GM19043 (cell line): Measurements from ENCODE around the gene ORAI2.
A peak's percentile ranks its signal among the peaks of the same experiment; 100 is the strongest.
"Not testable (repeated sequence)": the region's sequence is repeated elsewhere in the genome, so short reads cannot be mapped to it uniquely, and the experiment has no call there.

Source experiments
- ATAC-seq: cut with Tn5 transposase; IDR thresholded peaks from one replicate; pipeline ENCODE4 v1.9.1; 2021; ENCODE audit warnings: low read depth; ENCODE audit not compliant: unreplicated experiment

Gene ORAI2

DNA sequence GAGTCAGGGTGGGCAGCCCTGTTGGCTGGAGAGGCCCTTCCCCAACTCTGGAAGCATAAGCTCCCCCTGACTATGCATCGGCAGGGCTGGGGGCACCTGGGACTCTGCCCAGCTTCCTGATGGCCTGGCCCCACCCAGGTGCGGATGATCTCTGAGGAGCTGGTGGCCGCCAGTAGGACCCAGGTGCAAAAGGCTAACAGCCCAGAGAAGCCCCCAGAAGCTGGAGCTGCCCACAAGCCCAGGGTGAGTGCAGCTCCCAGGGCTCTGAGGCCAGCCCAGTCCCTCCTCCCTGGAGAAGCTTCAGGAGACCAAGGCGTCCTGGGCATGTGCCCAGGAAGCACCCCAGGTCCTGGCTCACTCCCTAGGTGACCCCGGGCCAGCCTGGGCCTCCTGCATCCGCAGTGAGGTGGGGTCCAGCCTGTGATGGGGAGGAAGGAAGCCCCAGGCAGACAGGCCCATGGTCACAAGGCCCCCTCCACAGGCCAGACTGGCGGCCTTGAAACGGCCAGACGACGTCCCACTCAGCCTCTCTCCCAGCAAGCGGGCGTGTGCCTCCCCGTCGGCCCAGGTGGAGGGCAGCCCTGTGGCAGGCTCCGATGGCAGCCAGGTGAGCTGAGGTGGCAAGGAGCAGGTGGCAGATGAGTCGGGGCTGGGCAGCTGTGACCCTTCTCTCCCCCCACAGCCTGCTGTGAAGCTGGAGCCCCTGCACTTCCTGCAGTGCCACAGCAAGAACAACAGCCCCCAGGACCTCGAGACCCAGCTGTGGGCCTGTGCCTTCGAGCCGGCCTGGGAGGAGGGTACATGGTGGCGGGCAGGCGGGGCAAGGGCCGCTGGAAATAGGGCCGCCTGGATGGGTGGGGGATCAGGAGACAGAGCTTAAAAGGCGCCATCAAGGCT, 34.5 kb downstream of the ORAI2 start:
- no peak for ATAC-seq

GRCh38 chr7:102468478-102469350, 35.3 kb downstream of the ORAI2 start:
- ATAC-seq, result no peak

DNA sequence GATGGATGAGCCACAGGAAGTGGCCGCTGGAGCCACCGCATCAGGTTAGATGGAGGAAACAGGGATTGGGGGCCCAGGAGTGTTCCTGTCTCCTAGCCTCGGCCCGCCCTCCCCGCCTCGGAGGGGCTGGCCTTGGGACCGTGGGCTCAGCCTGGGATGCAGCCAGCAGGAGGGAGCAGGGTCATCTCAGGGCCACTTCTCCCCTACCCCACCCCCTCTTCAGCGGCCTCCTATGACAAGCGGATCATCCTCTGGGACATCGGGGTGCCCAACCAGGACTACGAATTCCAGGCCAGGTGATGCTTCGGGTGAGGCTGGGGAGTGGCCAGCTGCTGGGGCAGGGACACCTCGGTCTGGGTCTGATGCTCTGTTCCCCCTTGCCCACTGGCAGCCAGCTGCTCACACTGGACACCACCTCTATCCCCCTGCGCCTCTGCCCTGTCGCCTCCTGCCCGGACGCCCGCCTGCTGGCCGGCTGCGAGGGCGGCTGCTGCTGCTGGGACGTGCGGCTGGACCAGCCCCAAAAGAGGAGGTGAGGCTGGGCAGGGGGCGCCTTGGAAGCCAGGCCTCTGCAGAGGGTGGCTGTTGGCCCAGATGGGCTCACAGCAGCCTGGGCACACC, 36.1 kb downstream of the ORAI2 start:
- ATAC-seq, result no peak

GRCh38 chr7:102469972-102470825, 36.8 kb downstream of the ORAI2 start:
- no peak for ATAC-seq

- ATAC-seq, result no peak
These were observed 38.4 kb downstream of the ORAI2 start for GRCh38 chr7:102471791-102472125.

DNA sequence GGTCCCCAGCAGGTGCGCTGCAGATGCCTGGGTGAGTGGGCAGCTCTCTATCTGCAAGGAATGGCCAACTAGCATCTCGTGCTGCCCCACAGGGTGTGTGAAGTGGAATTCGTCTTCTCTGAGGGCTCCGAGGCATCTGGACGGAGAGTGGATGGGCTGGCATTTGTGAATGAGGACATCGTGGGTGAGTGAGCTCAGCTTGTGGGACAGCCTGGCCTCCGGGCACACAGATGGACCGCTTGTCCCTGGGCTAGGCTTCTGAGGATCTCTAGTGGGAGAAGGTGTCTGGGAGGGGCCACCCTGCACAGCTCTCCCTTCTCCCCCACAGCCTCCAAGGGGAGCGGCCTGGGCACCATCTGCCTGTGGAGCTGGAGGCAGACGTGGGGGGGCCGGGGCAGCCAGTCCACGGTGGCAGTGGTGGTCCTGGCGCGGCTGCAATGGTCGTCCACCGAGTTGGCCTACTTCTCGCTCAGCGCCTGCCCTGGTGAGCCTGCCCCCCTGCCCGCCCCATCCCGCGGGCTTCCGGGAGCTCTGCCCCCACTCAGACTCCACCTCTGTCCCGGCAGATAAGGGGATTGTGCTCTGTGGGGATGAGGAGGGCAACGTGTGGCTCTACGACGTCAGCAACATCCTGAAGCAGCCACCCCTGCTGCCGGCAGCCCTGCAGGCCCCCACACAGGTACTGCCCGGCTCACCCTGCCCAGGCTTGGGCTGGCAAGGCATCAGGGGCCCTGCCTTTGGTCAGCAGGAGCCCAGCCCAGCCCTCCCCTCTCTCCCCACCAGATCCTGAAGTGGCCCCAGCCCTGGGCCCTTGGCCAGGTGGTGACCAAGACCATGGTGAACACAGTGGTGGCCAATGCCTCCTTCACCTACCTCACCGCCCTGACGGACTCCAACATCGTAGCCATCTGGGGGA, 39.0 kb downstream of the ORAI2 start:
- ATAC-seq, result no peak

DNA sequence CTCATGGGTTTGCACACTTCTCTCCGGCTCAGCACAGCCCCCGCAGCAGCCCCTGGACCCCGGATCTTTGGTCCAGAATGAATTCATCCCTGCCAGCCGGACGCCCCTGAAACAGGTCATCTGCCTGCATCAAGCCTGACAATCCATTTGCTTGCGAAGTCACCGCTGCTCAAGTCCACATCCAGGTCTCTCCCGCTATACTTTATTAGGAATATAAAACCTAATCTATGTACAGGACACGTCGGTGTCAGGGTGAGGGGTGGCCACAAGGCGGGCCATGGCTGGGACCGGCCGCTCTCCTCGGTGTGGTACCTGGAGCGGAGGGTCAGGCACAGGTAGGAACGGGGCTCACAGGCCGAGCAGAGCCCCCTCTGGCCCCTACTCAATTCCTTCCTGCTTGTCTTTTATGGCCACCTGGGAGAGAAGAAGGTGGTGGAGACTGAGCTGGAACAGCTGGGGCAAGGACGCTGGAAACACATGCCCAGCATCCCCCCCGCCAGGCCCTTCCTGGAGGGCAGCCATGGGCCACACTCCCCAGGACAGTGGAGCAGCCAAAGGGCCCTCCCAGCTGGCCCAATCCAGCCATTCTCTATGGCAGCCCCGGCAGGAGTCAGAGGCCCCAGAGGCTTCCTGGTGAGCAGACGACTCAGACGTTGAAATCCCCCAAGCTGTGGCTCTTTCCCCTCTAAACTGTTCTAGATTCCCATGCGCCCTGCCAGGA, 40.1 kb downstream of the ORAI2 start:
- no peak for ATAC-seq

- not testable (repeated sequence) for ATAC-seq
These were observed 40.7 kb downstream of the ORAI2 start for GRCh38 chr7:102474116-102474515.

DNA sequence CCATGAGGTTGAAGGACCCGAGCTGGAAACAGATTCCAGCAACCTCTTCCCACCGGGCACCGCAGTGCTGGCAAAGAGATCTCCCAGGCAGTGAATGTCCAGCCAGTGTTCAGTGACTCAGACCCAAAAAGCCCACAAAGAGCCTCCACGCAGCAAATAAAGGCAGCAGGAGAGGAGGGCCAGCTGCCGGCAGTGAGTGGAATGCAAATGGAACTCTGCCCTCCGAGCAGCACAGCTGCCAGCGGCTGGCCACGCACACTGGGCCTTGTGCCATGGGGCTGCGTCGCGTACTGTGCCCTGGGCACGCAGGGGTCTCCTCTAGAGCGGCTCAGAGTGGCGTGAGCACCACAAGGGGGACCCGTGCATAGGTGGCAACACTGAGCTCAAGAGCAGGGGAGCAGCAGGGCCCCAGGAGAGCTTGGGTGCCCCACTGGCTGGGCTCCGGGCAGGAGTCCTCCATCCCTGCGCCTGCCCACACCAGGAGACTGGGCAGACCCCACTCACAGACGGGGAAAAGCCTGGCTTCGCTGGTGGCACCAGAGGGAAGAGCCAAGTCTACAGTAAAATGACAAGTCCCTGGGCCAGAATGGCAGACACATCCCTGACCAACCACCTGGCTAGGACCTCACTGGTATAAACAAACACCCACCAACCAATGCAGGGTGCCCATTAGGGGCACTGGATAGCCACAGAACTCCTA, 41.5 kb downstream of the ORAI2 start:
- not testable (repeated sequence) for ATAC-seq

DNA sequence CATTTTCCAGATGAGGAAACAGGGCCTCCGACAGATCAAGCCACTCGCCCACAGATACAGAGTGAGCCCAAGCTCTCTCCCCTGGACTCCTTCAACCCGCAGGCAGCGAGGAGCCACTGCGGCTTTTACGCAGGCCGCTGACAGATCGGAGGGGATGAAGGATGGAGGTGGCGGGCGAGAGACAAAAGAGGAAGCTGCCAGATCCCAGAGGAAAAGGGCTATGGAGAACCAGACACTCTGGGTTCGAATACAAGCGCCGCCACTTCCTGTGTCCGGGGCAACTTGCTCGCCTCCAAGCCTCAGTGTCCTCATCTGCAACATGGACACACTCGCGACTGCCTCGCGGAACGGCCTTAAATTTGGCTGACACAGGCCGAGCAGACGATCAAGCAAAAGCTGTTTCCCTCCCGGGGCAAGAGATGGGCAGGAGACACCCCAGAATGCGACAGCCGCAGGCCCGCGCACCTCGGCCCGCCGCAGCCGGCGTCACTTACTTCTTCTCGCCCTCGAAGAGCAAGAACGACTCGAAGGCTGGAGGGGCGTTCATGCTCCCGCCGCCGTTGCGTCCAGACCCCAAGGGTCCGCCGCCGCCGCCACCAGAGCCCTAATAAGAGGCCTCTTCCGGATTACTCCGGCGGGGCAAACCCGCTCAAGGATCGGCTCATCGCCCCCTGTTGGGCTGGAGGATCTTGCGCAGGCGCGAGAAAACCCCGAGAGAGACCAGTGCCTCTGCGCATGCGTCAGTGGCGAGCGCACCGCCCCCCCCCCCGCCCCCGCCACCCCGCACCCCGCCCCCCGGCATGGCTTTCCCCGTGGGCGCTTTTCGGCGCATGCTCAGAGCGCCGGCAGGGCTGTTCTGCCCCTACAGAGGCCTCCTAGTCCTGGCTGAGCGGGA, 45.2 kb downstream of the ORAI2 start, which contains the start of gene POLR2J:
Gene POLR2J (minus strand): TSS at position 609 of the 895 bp plus-strand sequence. CDS start 62 bp downstream, at position 547.
- peak; percentile 81 for ATAC-seq

GRCh38 chr7:102479209-102479584, 45.8 kb downstream of the ORAI2 start:
- peak; percentile 19 for ATAC-seq

DNA sequence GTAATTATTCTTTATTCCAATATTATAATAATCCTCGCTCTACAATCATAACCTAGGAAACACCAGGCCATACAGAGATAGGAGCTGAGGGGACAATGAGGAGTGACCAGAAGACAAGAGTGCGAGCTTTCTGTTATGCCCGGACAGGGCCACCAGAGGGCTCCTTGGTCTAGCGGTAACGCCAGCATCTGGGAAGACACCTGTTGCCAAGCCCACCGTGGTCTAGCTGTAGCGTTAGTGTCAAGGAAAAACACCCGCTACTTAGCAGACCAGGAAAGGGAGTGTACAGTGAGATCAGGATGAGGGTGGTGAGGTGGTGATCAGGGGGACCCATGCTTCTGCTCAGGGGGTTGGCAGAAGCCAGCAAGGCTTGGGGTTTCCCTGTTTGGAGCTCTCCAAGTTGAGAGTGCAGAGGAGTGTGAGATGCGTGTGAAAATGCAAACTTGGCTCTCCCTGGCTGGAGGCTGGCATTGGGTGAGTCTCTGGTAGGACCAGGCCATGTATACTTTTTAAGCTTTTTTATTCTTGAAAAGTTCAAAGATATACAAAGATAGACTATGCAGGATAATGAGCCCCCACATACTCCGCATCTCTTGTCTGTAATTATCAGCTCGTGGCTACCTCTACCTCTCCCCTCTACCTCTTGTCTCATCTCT, 46.7 kb downstream of the ORAI2 start:
- ATAC-seq, result not testable (repeated sequence)

GRCh38 chr7:102481962-102482361, 48.6 kb downstream of the ORAI2 start:
- ATAC-seq, result not testable (repeated sequence)

DNA sequence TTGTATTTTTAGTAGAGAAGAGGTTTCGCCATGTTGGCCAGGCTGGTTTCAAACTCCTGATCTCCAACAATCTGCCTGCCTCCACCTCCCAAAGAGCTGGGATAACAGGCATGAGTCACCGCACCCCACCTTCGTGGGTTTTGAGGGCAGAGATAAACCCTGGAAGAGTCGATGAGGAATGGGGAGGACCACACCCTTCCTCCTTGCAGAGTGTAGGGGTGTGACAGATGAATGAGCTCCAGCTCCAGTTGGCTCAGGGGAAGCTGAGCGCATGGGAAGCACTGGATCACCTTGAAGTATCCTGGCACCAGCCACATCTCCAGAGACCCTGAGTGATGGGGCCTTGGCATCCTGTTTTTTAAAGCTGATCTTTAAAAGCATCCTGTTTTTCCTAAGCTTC, 50.9 kb downstream of the ORAI2 start:
- not testable (repeated sequence) for ATAC-seq

- ATAC-seq, result peak; percentile 39
These were observed 57.2 kb downstream of the ORAI2 start for GRCh38 chr7:102490529-102491075.
